OCI-LY1 (cell line): Measurements from ENCODE around the gene DPP6.

Experiments
- H2AFZ ChIP-seq: fragments of 200-600 bp; sonication (generic), shearing (Covaris generic); 2 replicates; pipeline ENCODE4 v1.6.0; 2014; ENCODE audit warnings: antibody characterized with exemption, mild to moderate bottlenecking, low read length
- H3F3A ChIP-seq: fragments of 200-600 bp; sonication (generic), shearing (Covaris generic); 2 replicates; pipeline ENCODE4 v1.6.0; 2014; ENCODE audit warnings: mild to moderate bottlenecking, antibody characterized with exemption, low read length, moderate library complexity; ENCODE audit not compliant: insufficient read depth
- H3K27ac ChIP-seq: fragments of 200-600 bp; sonication (generic); 2 replicates; pipeline ENCODE4 v1.5.1; 2014; ENCODE audit warnings: low read length, mixed run types, mild to moderate bottlenecking, low read depth; ENCODE audit not compliant: poor library complexity, severe bottlenecking
- H3K27me3 ChIP-seq: fragments of 200-600 bp; sonication (generic); 2 replicates; pipeline ENCODE4 v1.6.0; 2014; ENCODE audit warnings: antibody characterized with exemption, mild to moderate bottlenecking, low read length, moderate library complexity; ENCODE audit not compliant: insufficient read depth
- H3K36me3 ChIP-seq: fragments of 200-600 bp; sonication (generic); 2 replicates; pipeline ENCODE4 v1.6.1; 2014; ENCODE audit warnings: mild to moderate bottlenecking, antibody characterized with exemption, low read length, moderate library complexity, mixed read lengths; ENCODE audit not compliant: insufficient read depth
- H3K4me1 ChIP-seq: fragments of 200-600 bp; sonication (generic); 2 replicates; pipeline ENCODE4 v1.5.1; 2014; ENCODE audit warnings: mild to moderate bottlenecking, low read length, moderate library complexity; ENCODE audit not compliant: insufficient read depth, severe bottlenecking
- H3K4me2 ChIP-seq: fragments of 200-600 bp; sonication (generic), shearing (Covaris generic); 2 replicates; pipeline ENCODE4 v1.6.1; 2014; ENCODE audit warnings: low read length
- H3K4me3 ChIP-seq: fragments of 200-600 bp; sonication (generic); 2 replicates; pipeline ENCODE4 v1.5.1; 2014; ENCODE audit warnings: low read length, low read depth, mild to moderate bottlenecking, mixed read lengths; ENCODE audit not compliant: poor library complexity, severe bottlenecking
- H3K79me2 ChIP-seq: fragments of 200-600 bp; shearing (Covaris generic); 2 replicates; pipeline ENCODE4 v1.6.1; 2016; ENCODE audit warnings: mixed run types, low read length, mixed read lengths; ENCODE audit not compliant: insufficient read depth
- H3K9ac ChIP-seq: fragments of 200-600 bp; sonication (generic), shearing (Covaris generic); 2 replicates; pipeline ENCODE4 v1.6.1; 2014; ENCODE audit warnings: mild to moderate bottlenecking, low read length, mixed read lengths
- H3K9me2 ChIP-seq: fragments of 200-600 bp; sonication (generic), shearing (Covaris generic); 2 replicates; pipeline ENCODE4 v1.6.1; 2014; ENCODE audit warnings: low read depth, mild to moderate bottlenecking, low read length, mixed read lengths
- H3K9me3 ChIP-seq: fragments of 200-600 bp; shearing (Covaris generic); 2 replicates; pipeline ENCODE4 v1.6.1; 2014; ENCODE audit warnings: low read length, mixed read lengths
- H4K20me1 ChIP-seq: fragments of 200-600 bp; sonication (generic), shearing (Covaris generic); 2 replicates; pipeline ENCODE4 v1.6.0; 2016; ENCODE audit warnings: mild to moderate bottlenecking, low read length; ENCODE audit not compliant: insufficient read depth
- EZH2 ChIP-seq: fragments of 200-600 bp; sonication (generic), shearing (Covaris generic); IDR thresholded peaks from 2 replicates; pipeline ENCODE4 v1.8.0; 2017; ENCODE audit warnings: borderline replicate concordance, mixed run types, mild to moderate bottlenecking, antibody characterized with exemption, low read length, moderate library complexity, mixed read lengths
- TF ChIP-seq, protein P1 (sequence below): fragments of 200-600 bp; sonication (generic), shearing (Covaris generic); IDR thresholded peaks from 2 replicates; pipeline ENCODE4 v1.5.1; 2017; ENCODE audit warnings: mild to moderate bottlenecking, antibody characterized with exemption, low read length, moderate library complexity, mixed read lengths

DPP6 gene

DNA sequence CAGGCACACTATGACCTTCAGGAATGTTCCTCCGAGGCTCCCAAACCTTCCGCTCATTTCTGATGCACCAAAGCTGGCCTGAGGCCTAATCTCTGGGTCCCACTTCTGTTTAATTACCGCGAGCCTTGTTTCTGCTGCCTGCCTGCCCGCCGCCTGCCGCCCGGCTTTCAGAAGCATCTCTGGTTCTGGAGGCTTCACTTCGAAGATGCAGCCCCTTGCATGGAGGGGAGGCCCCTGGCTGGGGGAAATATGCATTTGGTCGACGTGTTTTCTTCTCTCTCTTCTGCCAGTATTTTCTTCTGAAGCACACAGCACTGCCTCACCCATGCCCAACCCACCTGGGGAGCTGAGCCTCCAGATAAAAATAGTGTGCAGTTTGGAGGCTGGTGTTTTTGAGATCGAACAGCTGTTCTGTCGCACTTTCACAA is 783.8 kb downstream of the DPP6 start:
- H4K20me1 ChIP-seq: no peaks in the 10 kb centered on the region
- no peak overlapping the region for H3K27ac ChIP-seq
- H3K9ac ChIP-seq: no peak overlapping the region
- H3K9me3 ChIP-seq: no peaks in the 10 kb centered on the region
- peaks cover 4% of the 10 kb centered on the region; the same call in 1 of the 2 replicates for H3K27me3 ChIP-seq
- H3K4me1 ChIP-seq: no peaks in the 10 kb centered on the region
- no peaks in the 10 kb centered on the region for H3K79me2 ChIP-seq
- no peaks in the 10 kb centered on the region for H3K9me2 ChIP-seq
- TF ChIP-seq, protein P1, sequence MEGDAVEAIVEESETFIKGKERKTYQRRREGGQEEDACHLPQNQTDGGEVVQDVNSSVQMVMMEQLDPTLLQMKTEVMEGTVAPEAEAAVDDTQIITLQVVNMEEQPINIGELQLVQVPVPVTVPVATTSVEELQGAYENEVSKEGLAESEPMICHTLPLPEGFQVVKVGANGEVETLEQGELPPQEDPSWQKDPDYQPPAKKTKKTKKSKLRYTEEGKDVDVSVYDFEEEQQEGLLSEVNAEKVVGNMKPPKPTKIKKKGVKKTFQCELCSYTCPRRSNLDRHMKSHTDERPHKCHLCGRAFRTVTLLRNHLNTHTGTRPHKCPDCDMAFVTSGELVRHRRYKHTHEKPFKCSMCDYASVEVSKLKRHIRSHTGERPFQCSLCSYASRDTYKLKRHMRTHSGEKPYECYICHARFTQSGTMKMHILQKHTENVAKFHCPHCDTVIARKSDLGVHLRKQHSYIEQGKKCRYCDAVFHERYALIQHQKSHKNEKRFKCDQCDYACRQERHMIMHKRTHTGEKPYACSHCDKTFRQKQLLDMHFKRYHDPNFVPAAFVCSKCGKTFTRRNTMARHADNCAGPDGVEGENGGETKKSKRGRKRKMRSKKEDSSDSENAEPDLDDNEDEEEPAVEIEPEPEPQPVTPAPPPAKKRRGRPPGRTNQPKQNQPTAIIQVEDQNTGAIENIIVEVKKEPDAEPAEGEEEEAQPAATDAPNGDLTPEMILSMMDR: no peak
- no peak for TF ChIP-seq EZH2
- H2AFZ ChIP-seq: no peak overlapping the region
- no peaks in the 10 kb centered on the region for H3K36me3 ChIP-seq
- no peak overlapping the region for H3K4me2 ChIP-seq
- no peaks in the 10 kb centered on the region for H3F3A ChIP-seq
- no peak overlapping the region for H3K4me3 ChIP-seq

DNA sequence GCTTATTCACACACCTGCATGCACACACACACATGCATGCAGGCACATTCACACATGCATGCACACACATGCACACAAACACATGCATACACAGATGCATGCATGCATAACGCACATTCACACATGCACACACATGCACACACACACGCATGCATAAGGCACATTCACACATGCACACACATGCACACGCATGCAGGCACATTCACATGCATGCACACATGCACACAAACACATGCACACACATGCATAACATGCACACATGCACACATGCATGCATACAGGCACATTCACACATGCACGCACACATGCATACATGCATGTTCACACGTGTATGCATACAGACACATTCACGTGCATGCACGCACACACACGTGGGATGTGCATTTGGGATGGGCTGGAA is 784.9 kb downstream of the DPP6 start:
- H3K9me3 ChIP-seq: no peaks in the 10 kb centered on the region

GRCh38 chr7:154837622-154838021 is 785.4 kb downstream of the DPP6 start:
- H3K27ac ChIP-seq: no peak overlapping the region
- H3K4me3 ChIP-seq: no peak overlapping the region
- no peaks in the 10 kb centered on the region for H3K36me3 ChIP-seq
- H3F3A ChIP-seq: no peaks in the 10 kb centered on the region
- H3K4me1 ChIP-seq: no peaks in the 10 kb centered on the region
- H3K9me2 ChIP-seq: no peaks in the 10 kb centered on the region
- no peaks in the 10 kb centered on the region for H4K20me1 ChIP-seq
- no peak overlapping the region for H3K9ac ChIP-seq
- H3K9me3 ChIP-seq: no peaks in the 10 kb centered on the region
- H2AFZ ChIP-seq: no peak overlapping the region
- TF ChIP-seq EZH2: no peak
- TF ChIP-seq, protein P1: no peak
- peaks cover 4% of the 10 kb centered on the region; the same call in 1 of the 2 replicates for H3K27me3 ChIP-seq
- H3K79me2 ChIP-seq: no peaks in the 10 kb centered on the region
- no peak overlapping the region for H3K4me2 ChIP-seq

More for the DNA sequence above, 784.9 kb downstream of the DPP6 start:
- no peaks in the 10 kb centered on the region for H4K20me1 ChIP-seq
- H2AFZ ChIP-seq: no peak overlapping the region
- H3K9ac ChIP-seq: no peak overlapping the region
- H3F3A ChIP-seq: no peaks in the 10 kb centered on the region
- H3K9me2 ChIP-seq: no peaks in the 10 kb centered on the region
- H3K4me3 ChIP-seq: no peak overlapping the region
- H3K79me2 ChIP-seq: no peaks in the 10 kb centered on the region
- TF ChIP-seq EZH2: no peak
- TF ChIP-seq, protein P1: no peak
- H3K4me1 ChIP-seq: no peaks in the 10 kb centered on the region
- no peak overlapping the region for H3K4me2 ChIP-seq
- peaks cover 4% of the 10 kb centered on the region; the same call in 1 of the 2 replicates for H3K27me3 ChIP-seq
- no peaks in the 10 kb centered on the region for H3K36me3 ChIP-seq
- no peak overlapping the region for H3K27ac ChIP-seq
